IgD-negative memory B cell (primary cell): Measurements from ENCODE around the gene RAD51B. TPM values are rescaled to one million over a fixed set of nuclear protein-coding genes. Genes with fewer than 3 reads are reported as not detected.
A peak's percentile ranks its signal among the peaks of the same experiment; 100 is the strongest.

Experiments
- H3K27ac Mint-ChIP-seq, 3 donors: one replicate each; pipeline ENCODE4 v1.8.0; 2020 to 2022; ENCODE audit warnings: mild to moderate bottlenecking in 3 of 3, mixed read lengths in 3 of 3, moderate library complexity in 1 of 3
- H3K27me3 Mint-ChIP-seq: one replicate; pipeline ENCODE4 v1.8.0; 2021; ENCODE audit warnings: mixed read lengths
- H3K36me3 Mint-ChIP-seq: one replicate; pipeline ENCODE4 v1.8.0; 2020; ENCODE audit warnings: mild to moderate bottlenecking, mixed read lengths
- H3K4me1 Mint-ChIP-seq, 3 donors: one replicate each; pipeline ENCODE4 v1.8.0; 2020 to 2022; ENCODE audit warnings: mixed read lengths in 3 of 3, mild to moderate bottlenecking in 1 of 3
- H3K4me3 Mint-ChIP-seq, 4 donors: one replicate each; pipeline ENCODE4 v1.8.0; 2020 to 2022; ENCODE audit warnings: mild to moderate bottlenecking in 4 of 4, mixed read lengths in 4 of 4, moderate library complexity in 3 of 4
- H3K9me3 Mint-ChIP-seq, 3 donors: one replicate each; pipeline ENCODE4 v1.8.0; 2020 to 2021; ENCODE audit warnings: mixed read lengths in 3 of 3, mild to moderate bottlenecking in 1 of 3
- polyA plus RNA-seq: library from polyadenylated mRNA; unstranded; fragments of 300-500 nt; fragmentation: Illumina TruSeq; gene quantifications from one replicate; pipeline ENCODE4 v1.2.3, GENCODE V29; 2021

RAD51B gene
- polyA plus RNA-seq, 1 donor from 2014 or later, result 24.9 TPM

GRCh38 chr14:68441542-68441941 is 622.0 kb downstream of the RAD51B start:
- Mint-ChIP-seq H3K27ac (no peak overlapping the region), H3K27me3 (no peaks in the 10 kb centered on the region), H3K4me3 (no peak overlapping the region), H3K9me3 (peaks cover 0 to 7% (median 0%) of the 10 kb centered on the region in 3 donors), H3K4me1 (peaks cover 1 to 7% (median 4%) of the 10 kb centered on the region in 3 donors), H3K36me3 (peaks cover 8% of the 10 kb centered on the region)

DNA sequence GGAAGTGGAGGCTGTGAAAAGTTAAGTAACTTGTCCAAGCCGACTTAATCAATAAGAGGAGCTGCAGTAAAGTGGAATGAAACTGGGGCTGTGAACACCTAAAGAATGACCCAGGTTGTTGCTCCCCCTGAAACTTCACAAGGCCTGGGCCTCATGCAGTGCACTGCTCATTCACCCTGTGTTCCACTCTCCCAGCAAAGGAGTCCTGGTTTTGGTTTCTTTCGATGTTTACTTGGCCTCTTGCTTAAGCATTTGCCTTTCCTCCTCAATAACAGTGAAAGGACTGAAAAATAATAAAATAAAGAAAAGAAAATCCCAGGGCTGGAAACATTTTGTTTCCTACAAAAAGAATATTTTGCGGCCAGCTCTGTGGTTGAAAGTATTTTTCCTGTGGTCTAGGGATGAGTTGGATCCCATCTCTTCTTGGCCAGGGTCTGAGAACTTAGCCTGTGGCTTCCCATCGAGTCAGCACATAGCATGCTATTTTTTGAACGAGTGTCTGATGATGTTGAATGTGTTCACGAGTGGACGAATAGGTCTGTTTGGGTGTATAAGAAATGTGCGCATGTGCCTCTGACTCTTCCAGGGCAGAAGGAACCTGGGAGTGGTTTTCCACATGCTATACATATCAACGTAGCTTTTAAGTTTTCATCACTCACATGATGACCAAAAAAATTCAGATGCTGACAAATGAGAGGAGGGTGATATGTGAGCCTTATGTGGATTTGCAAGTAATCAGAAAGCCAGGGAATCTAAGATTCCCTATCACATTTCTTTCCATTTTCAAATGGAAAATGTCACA is 623.5 kb downstream of the RAD51B start:
- Mint-ChIP-seq H3K4me3 (no peak overlapping the region), H3K4me1 (peaks cover 1 to 7% (median 4%) of the 10 kb centered on the region in 3 donors), H3K36me3 (peaks cover 6% of the 10 kb centered on the region), H3K27ac (no peak overlapping the region), H3K27me3 (no peaks in the 10 kb centered on the region), H3K9me3 (peaks cover 0 to 1% (median 0%) of the 10 kb centered on the region in 3 donors)

GRCh38 chr14:68444449-68445168 is 625.0 kb downstream of the RAD51B start:
- no peaks in the 10 kb centered on the region for H3K27me3 Mint-ChIP-seq

GRCh38 chr14:68446243-68447040 is 626.9 kb downstream of the RAD51B start:
- H3K9me3 Mint-ChIP-seq, result peaks cover 0 to 1% (median 0%) of the 10 kb centered on the region in 3 donors
- no peaks in the 10 kb centered on the region for H3K27me3 Mint-ChIP-seq
- peaks cover 4% of the 10 kb centered on the region for H3K36me3 Mint-ChIP-seq
- H3K27ac Mint-ChIP-seq, result no peak overlapping the region
- no peak overlapping the region for H3K4me3 Mint-ChIP-seq
- peaks cover 5 to 12% (median 10%) of the 10 kb centered on the region in 3 donors for H3K4me1 Mint-ChIP-seq

More at GRCh38 chr14:68444449-68445168, 625.0 kb downstream of the RAD51B start:
- H3K4me1 Mint-ChIP-seq, result peaks cover 5 to 9% (median 8%) of the 10 kb centered on the region in 3 donors
- peaks cover 0 to 1% (median 0%) of the 10 kb centered on the region in 3 donors for H3K9me3 Mint-ChIP-seq
- no peak overlapping the region for H3K4me3 Mint-ChIP-seq
- peak overlapping the region in 1 of 3 donors; percentile 68 for H3K27ac Mint-ChIP-seq
- H3K36me3 Mint-ChIP-seq, result peaks cover 5% of the 10 kb centered on the region

GRCh38 chr14:68447581-68448251 is 628.1 kb downstream of the RAD51B start:
- H3K27ac Mint-ChIP-seq, result no peak overlapping the region
- peaks cover 4% of the 10 kb centered on the region for H3K36me3 Mint-ChIP-seq
- no peaks in the 10 kb centered on the region for H3K27me3 Mint-ChIP-seq
- peaks cover 5 to 12% (median 8%) of the 10 kb centered on the region in 3 donors for H3K4me1 Mint-ChIP-seq
- H3K9me3 Mint-ChIP-seq, result peaks cover 0 to 1% (median 0%) of the 10 kb centered on the region in 3 donors
- no peak overlapping the region for H3K4me3 Mint-ChIP-seq

DNA sequence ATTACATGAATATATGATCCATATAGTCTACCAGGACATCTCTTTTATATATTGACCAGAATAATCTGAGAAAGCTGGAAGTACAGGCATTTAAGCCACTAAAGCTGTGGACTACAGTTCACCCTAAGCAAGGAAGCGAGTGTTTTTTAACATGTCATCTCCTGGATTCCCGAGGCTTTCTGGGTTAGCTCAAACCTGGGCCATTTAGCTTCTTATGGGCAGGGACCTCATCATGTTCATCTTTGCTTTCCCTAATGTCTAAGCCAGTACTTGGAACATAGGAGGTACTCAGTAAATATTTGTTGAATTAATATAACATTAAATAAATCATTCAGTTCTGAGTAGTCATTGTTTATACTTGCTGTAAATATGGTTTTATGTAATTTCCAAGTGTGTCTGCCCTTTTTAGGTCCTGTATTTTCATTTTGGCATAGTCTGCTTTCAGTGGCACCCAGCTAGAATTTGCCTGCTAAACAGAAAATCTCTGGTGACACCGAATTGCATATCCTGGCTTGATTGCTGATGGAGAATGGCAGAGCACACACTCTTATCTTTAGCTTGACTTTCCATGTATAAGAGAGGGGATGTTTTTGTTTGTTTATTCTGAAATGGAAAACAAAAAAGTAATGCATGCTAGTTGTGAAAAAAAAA is 628.8 kb downstream of the RAD51B start:
- no peak overlapping the region for H3K4me3 Mint-ChIP-seq
- H3K27me3 Mint-ChIP-seq, result no peaks in the 10 kb centered on the region
- peaks cover 0 to 1% (median 0%) of the 10 kb centered on the region in 3 donors for H3K9me3 Mint-ChIP-seq
- no peak overlapping the region for H3K27ac Mint-ChIP-seq
- peaks cover 5 to 16% (median 8%) of the 10 kb centered on the region in 3 donors for H3K4me1 Mint-ChIP-seq
- H3K36me3 Mint-ChIP-seq, result peaks cover 4% of the 10 kb centered on the region

GRCh38 chr14:68449561-68450181 is 630.1 kb downstream of the RAD51B start:
- Mint-ChIP-seq H3K9me3 (peaks cover 0 to 7% (median 6%) of the 10 kb centered on the region in 3 donors), H3K27ac (no peak overlapping the region), H3K4me3 (no peak overlapping the region), H3K4me1 (peaks cover 4 to 17% (median 8%) of the 10 kb centered on the region in 3 donors), H3K27me3 (no peaks in the 10 kb centered on the region), H3K36me3 (peaks cover 4% of the 10 kb centered on the region)

DNA sequence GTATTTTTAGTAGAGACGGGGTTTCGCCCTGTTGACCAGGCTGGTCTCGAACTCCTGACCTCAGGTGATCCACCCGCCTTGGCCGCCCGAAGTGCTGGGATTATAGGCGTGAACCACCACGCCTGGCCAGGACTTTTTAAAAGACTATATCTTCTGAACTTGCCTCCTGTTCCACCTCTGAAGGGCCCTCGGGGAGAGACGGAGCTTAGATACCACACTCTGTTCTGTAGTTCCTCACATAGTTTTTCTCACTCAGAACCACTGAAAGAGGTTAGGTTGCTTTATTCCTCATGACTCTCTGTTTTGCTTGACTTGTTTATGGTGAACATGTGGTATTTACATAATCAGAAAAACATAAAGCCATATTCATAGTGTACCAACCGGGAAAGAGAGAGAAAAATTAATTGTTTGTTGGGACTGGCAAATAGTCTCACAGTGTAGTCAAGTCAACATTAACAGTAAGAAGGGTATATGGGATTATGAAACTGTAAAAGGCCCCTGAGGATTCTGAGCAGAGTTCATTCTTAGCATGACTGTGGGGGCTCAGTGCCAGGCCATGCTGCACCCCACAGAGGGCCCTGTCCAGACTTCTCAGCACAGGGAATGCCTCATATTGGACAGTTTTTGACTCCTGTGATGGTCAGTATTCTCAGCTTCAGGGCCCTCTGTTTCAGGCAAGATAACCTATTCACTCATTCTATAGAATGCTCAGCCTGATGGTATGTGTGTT is 631.0 kb downstream of the RAD51B start:
- Mint-ChIP-seq H3K4me1 (peaks cover 4 to 17% (median 6%) of the 10 kb centered on the region in 3 donors), H3K36me3 (peaks cover 4% of the 10 kb centered on the region), H3K9me3 (peaks cover 0 to 12% (median 7%) of the 10 kb centered on the region in 3 donors)

GRCh38 chr14:68451696-68452373 is 632.3 kb downstream of the RAD51B start:
- H3K9me3 Mint-ChIP-seq, result peaks cover 0 to 17% (median 7%) of the 10 kb centered on the region in 3 donors
- no peaks in the 10 kb centered on the region for H3K27me3 Mint-ChIP-seq
- H3K36me3 Mint-ChIP-seq, result peaks cover 6% of the 10 kb centered on the region
- no peak overlapping the region for H3K27ac Mint-ChIP-seq
- peaks cover 4 to 17% (median 6%) of the 10 kb centered on the region in 3 donors for H3K4me1 Mint-ChIP-seq
- H3K4me3 Mint-ChIP-seq, result no peak overlapping the region

More for the DNA sequence above, 631.0 kb downstream of the RAD51B start:
- no peak overlapping the region for H3K27ac Mint-ChIP-seq
- H3K4me3 Mint-ChIP-seq, result no peak overlapping the region
- H3K27me3 Mint-ChIP-seq, result no peaks in the 10 kb centered on the region

GRCh38 chr14:68458253-68458652 is 638.7 kb downstream of the RAD51B start:
- H3K4me1 Mint-ChIP-seq, result peaks cover 2 to 18% (median 5%) of the 10 kb centered on the region in 3 donors
- no peak overlapping the region for H3K27ac Mint-ChIP-seq
- H3K4me3 Mint-ChIP-seq, result no peak overlapping the region
- peaks cover 6% of the 10 kb centered on the region for H3K36me3 Mint-ChIP-seq
- H3K27me3 Mint-ChIP-seq, result no peaks in the 10 kb centered on the region
- H3K9me3 Mint-ChIP-seq, result peaks cover 0 to 17% (median 7%) of the 10 kb centered on the region in 3 donors

DNA sequence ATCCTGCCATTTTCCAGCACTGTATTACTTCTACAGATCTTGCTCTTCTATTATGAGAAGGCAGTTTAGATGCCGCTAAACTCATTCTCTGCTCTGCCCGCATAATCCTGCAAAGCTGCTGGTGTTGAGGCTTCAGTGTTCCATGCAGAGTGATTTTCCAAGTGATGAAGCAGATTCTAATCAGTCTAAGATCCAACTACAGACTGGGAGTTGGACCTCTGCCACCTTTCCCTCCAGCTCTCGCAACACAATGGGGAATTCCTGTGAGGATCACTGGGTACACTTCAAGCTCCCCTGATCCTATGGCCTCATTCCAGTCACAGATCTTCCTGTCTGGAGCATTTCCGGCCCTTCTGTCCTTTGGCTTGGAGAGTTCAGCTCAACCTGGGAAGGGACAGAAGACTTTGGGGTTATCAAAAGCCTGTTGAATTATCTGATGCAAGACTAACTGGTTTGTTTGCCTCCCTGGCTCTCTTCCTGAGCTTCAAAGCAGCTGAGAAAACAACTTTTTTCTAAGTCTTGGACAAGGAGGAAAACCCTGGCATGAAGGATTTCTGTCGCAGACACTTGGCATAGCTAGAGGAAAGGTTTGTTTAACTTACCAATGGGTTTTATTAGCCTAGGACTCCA is 639.4 kb downstream of the RAD51B start:
- Mint-ChIP-seq H3K4me3 (no peak overlapping the region), H3K27ac (no peak overlapping the region), H3K9me3 (peaks cover 0 to 14% (median 4%) of the 10 kb centered on the region in 3 donors), H3K4me1 (peaks cover 2 to 16% (median 5%) of the 10 kb centered on the region in 3 donors), H3K27me3 (no peaks in the 10 kb centered on the region), H3K36me3 (peaks cover 6% of the 10 kb centered on the region)
